ENCODE data around the gene CEL.
"Not testable (repeated sequence)": the region's sequence is repeated elsewhere in the genome, so short reads cannot be mapped to it uniquely, and the experiment has no call there.

CEL gene

DNA sequence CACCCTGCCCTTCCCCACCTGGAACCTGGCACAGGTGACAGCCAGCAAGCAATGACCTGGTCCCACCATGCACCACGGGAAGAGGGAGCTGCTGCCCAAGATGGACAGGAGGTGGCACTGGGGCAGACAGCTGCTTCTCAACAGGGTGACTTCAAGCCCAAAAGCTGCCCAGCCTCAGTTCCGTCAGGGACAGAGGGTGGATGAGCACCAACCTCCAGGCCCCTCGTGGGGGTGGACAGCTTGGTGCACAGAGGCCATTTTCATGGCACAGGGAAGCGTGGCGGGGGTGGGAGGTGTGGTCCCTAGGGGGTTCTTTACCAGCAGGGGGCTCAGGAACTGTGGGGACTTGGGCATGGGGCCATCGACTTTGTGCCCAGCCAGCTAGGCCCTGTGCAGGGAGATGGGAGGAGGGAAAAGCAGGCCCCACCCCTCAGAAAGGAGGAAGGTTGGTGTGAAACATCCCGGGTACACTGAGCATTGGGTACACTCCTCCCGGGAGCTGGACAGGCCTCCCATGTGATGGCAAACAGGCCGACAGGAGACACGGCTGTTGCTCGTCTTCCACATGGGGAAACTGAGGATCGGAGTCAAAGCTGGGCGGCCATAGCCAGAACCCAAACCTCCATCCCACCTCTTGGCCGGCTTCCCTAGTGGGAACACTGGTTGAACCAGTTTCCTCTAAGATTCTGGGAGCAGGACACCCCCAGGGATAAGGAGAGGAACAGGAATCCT is 1.9 kb downstream of the CEL start:
- no peak for DNase-seq (ENCODE audit: low read depth in 2 of 2, low spot score in 1 of 2)

DNA sequence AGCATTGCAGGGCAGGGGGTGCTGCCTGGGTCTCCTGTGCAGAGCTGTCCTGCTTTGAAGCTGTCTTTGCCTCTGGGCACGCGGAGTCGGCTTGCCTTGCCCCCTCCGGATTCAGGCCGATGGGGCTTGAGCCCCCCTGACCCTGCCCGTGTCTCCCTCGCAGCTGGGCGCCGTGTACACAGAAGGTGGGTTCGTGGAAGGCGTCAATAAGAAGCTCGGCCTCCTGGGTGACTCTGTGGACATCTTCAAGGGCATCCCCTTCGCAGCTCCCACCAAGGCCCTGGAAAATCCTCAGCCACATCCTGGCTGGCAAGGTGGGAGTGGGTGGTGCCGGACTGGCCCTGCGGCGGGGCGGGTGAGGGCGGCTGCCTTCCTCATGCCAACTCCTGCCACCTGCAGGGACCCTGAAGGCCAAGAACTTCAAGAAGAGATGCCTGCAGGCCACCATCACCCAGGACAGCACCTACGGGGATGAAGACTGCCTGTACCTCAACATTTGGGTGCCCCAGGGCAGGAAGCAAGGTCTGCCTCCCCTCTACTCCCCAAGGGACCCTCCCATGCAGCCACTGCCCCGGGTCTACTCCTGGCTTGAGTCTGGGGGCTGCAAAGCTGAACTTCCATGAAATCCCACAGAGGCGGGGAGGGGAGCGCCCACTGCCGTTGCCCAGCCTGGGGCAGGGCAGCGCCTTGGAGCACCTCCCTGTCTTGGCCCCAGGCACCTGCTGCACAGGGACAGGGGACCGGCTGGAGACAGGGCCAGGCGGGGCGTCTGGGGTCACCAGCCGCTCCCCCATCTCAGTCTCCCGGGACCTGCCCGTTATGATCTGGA is 2.7 kb downstream of the CEL start:
- DNase-seq (ENCODE audit: low read depth in 2 of 2, low spot score in 1 of 2): no peak

DNA sequence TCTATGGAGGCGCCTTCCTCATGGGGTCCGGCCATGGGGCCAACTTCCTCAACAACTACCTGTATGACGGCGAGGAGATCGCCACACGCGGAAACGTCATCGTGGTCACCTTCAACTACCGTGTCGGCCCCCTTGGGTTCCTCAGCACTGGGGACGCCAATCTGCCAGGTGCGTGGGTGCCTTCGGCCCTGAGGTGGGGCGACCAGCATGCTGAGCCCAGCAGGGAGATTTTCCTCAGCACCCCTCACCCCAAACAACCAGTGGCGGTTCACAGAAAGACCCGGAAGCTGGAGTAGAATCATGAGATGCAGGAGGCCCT is 3.2 kb downstream of the CEL start:
- DNase-seq (ENCODE audit: low read depth in 2 of 2, low spot score in 1 of 2): no peak

DNA sequence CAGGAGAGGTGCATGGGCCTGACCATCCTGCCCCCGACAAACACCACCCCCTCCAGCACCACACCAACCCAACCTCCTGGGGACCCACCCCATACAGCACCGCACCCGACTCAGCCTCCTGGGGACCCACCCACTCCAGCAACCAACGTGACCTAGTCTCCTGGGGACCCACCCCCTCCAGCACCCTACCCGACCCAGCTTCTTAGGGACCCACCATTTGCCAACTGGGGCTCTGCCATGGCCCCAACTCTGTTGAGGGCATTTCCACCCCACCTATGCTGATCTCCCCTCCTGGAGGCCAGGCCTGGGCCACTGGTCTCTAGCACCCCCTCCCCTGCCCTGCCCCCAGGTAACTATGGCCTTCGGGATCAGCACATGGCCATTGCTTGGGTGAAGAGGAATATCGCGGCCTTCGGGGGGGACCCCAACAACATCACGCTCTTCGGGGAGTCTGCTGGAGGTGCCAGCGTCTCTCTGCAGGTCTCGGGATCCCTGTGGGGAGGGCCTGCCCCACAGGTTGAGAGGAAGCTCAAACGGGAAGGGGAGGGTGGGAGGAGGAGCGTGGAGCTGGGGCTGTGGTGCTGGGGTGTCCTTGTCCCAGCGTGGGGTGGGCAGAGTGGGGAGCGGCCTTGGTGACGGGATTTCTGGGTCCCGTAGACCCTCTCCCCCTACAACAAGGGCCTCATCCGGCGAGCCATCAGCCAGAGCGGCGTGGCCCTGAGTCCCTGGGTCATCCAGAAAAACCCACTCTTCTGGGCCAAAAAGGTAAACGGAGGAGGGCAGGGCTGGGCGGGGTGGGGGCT is 4.6 kb downstream of the CEL start:
- no peak for DNase-seq (ENCODE audit: low read depth in 2 of 2, low spot score in 1 of 2)

DNA sequence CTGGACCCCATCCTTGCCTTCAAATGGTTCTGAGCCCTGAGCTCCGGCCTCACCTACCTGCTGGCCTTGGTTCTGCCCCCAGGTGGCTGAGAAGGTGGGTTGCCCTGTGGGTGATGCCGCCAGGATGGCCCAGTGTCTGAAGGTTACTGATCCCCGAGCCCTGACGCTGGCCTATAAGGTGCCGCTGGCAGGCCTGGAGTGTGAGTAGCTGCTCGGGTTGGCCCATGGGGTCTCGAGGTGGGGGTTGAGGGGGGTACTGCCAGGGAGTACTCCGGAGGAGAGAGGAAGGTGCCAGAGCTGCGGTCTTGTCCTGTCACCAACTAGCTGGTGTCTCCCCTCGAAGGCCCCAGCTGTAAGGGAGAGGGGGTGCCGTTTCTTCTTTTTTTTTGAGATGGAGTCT is 5.2 kb downstream of the CEL start:
- DNase-seq (ENCODE audit: low read depth in 2 of 2, low spot score in 1 of 2): no peak

DNA sequence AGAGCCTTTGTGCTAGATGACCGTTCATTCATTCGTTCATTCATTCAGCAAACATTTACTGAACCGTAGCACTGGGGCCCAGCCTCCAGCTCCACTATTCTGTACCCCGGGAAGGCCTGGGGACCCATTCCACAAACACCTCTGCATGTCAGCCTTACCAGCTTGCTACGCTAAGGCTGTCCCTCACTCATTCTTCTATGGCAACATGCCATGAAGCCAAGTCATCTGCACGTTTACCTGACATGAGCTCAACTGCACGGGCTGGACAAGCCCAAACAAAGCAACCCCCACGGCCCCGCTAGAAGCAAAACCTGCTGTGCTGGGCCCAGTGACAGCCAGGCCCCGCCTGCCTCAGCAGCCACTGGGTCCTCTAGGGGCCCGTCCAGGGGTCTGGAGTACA is 6.0 kb downstream of the CEL start:
- no peak for DNase-seq (ENCODE audit: low read depth in 2 of 2, low spot score in 1 of 2)

DNA sequence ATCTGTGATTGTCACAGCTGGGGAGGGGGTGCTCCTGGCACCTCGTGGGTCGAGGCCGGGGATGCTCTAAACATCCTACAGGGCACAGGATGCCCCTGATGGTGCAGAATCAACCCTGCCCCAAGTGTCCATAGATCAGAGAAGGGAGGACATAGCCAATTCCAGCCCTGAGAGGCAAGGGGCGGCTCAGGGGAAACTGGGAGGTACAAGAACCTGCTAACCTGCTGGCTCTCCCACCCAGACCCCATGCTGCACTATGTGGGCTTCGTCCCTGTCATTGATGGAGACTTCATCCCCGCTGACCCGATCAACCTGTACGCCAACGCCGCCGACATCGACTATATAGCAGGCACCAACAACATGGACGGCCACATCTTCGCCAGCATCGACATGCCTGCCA is 6.7 kb downstream of the CEL start:
- DNase-seq (ENCODE audit: low read depth in 2 of 2, low spot score in 1 of 2): not testable (repeated sequence)

DNA sequence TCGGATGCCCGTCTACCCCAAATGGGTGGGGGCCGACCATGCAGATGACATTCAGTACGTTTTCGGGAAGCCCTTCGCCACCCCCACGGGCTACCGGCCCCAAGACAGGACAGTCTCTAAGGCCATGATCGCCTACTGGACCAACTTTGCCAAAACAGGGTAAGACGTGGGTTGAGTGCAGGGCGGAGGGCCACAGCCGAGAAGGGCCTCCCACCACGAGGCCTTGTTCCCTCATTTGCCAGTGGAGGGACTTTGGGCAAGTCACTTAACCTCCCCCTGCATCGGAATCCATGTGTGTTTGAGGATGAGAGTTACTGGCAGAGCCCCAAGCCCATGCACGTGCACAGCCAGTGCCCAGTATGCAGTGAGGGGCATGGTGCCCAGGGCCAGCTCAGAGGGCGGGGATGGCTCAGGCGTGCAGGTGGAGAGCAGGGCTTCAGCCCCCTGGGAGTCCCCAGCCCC is 8.8 kb downstream of the CEL start:
- not testable (repeated sequence) for DNase-seq (ENCODE audit: low read depth in 2 of 2, low spot score in 1 of 2)

DNA sequence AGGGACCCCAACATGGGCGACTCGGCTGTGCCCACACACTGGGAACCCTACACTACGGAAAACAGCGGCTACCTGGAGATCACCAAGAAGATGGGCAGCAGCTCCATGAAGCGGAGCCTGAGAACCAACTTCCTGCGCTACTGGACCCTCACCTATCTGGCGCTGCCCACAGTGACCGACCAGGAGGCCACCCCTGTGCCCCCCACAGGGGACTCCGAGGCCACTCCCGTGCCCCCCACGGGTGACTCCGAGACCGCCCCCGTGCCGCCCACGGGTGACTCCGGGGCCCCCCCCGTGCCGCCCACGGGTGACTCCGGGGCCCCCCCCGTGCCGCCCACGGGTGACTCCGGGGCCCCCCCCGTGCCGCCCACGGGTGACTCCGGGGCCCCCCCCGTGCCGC is 9.2 kb downstream of the CEL start:
- DNase-seq (ENCODE audit: low read depth in 2 of 2, low spot score in 1 of 2): not testable (repeated sequence)

DNA sequence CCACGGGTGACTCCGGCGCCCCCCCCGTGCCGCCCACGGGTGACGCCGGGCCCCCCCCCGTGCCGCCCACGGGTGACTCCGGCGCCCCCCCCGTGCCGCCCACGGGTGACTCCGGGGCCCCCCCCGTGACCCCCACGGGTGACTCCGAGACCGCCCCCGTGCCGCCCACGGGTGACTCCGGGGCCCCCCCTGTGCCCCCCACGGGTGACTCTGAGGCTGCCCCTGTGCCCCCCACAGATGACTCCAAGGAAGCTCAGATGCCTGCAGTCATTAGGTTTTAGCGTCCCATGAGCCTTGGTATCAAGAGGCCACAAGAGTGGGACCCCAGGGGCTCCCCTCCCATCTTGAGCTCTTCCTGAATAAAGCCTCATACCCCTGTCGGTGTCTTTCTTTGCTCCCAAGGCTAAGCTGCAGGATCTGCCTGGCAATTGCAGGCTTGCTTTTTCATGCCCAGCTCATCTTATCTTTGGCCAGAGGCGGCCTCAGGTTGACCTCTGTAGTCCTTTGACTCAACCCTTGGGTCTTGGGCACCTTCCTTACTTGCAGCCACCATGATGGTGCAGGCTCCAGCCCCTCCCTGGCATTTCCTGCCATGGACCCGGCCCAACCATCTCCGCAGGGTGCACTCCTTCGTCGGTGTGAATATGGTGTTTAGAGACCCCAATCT is 9.8 kb downstream of the CEL start:
- no peak for DNase-seq (ENCODE audit: low read depth in 2 of 2, low spot score in 1 of 2)

DNA sequence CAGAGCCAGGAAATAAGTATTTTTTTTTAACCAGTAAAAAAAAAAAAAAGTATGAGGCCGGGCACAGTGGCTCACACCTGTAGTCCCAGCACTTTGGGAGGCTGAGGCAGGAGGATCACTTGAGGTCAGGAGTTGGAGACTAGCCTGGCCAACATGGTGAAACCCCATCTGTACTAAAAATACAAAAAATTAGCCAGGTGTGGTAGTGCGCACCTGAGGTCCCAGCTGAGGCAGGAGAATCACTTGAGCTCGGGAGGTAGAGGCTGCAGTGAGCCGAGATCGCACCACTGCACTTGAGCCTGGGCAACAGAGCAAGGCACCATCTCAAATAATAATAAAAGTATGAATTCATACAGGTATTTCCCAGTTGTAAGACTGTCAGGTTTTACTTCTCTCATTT is 10.4 kb downstream of the CEL start:
- not testable (repeated sequence) for DNase-seq (ENCODE audit: low read depth in 2 of 2, low spot score in 1 of 2)

DNA sequence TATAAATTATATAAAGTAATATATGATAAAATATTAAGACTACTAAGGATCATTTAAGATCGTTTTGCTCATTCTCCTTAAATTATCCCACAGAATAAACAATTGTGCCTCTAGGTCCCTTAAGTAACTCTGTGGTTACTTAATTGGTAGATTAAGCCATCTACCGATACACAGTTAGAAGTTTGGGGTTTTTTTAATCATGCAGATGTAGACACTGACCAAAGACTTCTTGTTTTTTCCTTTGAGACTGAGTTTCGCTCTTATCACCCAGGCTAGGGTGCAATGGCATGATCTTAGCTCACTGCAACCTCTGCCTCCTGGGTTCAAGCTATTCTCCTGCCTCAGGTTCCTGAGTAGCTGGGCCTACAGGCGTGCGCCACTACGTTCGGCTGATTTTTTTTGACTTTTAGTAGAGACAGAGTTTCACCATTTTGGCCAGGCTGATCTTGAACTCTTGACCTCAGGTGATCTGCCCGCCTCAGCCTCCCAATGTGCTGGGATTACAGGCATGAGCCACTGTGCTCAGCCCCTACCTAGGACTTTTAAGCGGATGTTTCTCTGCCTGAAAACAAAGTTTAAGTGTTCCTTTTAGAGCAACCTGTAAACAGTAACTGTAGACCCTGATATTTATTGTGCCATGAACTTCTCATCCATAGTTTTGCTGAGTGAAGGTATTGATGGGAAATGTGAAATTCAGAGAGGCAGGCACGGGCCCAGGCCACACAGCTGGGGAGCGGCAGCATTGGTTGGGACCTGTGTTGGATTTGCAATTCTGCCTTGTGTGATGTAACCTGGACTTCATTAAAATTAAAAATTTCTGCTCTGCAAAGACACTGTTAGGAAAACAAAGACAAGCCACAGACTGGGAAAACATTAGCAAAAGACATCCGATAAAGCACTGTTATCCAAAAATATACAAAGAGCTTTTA is 11.6 kb downstream of the CEL start:
- DNase-seq (ENCODE audit: low read depth in 2 of 2, low spot score in 1 of 2): no peak

DNA sequence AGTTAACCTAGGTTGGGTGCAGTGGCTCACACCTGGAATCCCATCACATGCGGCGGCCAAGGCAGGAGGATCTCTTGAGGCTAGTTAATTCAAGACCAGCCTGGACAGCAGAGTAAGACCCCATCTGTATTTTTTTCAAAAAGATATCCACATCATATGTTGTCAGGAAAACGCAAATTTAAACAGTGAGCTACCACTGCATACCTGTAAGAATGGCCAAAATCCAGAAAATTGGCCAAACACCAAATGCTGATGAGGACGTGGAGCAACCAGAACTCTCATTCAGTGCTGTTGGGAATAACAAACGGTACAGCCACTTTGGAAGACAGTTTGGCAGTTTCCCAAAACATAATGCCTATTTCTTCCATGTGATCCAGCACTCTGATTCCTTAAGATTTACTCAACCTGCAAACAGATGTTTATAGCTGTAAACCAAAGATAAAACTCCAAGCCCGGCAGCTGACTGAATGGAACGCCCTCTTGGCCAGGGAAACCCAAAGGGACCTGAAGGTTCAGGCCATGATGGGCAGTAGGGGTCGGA is 12.4 kb downstream of the CEL start:
- DNase-seq (ENCODE audit: low read depth in 2 of 2, low spot score in 1 of 2): no peak

DNA sequence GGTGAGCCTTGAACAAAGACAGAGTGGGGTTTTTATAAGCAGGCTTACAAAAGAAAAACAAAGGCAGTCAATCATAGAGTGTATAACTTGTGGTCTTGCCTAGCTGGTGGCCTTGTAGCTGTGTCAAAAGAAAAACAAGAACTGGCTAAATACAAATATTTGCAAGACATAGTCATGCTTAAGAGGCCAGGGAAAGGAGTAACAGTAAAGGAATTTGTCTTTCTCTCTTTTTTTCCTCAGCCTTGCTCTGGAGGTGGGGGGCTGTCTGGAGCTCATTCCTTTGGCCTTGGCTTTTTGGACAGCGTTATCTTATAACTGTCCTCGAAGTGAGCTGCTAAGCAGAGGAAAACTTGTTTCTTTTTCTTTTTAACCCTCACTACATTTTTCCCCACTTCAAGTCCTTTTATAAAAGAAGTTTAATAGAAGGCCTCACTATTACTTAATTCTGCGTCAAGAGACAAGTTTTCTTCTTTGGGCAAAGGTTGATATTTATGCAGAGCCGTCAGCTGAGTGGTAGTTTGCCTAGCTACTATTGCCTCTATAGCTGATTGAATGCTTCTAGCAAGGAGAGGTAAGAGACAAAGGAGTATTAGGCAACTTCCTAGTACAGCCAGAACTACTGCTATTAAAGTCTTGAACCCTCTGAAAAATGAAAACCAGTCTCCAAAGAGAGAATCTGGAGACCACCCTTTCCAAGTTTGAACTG is 14.3 kb downstream of the CEL start:
- DNase-seq (ENCODE audit: low read depth in 2 of 2, low spot score in 1 of 2): no peak

DNA sequence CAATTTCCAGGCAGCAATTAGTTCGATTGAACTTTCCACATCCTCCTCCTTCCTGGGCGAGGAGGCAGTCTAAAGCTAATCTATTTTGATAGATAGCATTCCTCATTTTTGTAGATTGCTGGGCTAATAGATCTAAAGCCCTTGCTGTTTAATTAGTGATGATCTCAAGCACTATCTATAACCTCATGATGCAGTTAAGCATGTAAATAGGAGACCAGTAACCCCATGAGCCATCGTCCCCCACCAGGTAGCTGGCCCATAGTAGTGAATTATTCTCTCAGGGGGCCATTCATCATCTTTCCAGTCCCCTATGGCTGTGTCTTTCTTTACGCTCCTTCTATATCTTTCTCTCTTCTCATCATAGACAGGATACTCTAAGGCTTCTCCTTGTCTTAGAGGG is 14.9 kb downstream of the CEL start:
- DNase-seq (ENCODE audit: low read depth in 2 of 2, low spot score in 1 of 2): no peak

DNA sequence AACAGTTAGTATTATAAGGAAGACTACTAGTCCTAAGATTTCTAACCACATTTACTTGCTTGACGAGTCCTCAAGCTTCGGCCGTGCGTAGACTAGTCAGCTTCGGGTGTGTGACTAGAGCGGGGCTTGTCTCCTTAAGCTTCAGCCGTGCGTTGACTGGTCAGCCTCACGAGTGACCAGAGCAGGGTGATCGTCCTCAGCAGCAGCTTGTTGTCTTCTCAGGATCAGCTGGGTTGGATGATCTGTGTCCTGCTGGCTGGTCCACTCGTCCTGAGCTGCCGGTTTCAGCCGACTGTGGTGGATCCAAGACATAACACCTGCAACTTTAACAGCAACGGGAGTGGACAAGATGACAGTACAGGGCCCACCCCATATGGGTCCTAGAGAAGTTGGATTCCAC is 16.7 kb downstream of the CEL start:
- no peak for DNase-seq (ENCODE audit: low read depth in 2 of 2, low spot score in 1 of 2)

DNA sequence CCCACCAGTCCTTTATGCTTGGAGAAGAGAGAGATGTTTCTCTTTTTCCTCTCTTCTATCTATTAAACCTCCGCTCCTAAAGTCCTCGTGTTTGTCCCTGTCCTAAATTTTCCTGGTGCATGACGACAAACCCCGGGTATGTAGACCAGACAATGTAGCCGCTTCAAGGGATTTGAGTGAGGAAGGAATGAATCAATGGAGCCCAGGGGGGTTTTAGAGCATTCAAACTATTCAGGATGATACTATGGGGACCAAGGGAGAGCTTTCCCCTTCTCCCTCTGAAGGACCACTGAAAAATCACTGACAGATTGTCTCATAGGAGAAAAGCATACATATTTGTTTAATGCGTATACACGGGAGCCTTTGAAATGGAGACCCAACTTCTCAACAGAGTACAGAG is 18.4 kb downstream of the CEL start:
- DNase-seq (ENCODE audit: low read depth in 2 of 2, low spot score in 1 of 2): no peak

DNA sequence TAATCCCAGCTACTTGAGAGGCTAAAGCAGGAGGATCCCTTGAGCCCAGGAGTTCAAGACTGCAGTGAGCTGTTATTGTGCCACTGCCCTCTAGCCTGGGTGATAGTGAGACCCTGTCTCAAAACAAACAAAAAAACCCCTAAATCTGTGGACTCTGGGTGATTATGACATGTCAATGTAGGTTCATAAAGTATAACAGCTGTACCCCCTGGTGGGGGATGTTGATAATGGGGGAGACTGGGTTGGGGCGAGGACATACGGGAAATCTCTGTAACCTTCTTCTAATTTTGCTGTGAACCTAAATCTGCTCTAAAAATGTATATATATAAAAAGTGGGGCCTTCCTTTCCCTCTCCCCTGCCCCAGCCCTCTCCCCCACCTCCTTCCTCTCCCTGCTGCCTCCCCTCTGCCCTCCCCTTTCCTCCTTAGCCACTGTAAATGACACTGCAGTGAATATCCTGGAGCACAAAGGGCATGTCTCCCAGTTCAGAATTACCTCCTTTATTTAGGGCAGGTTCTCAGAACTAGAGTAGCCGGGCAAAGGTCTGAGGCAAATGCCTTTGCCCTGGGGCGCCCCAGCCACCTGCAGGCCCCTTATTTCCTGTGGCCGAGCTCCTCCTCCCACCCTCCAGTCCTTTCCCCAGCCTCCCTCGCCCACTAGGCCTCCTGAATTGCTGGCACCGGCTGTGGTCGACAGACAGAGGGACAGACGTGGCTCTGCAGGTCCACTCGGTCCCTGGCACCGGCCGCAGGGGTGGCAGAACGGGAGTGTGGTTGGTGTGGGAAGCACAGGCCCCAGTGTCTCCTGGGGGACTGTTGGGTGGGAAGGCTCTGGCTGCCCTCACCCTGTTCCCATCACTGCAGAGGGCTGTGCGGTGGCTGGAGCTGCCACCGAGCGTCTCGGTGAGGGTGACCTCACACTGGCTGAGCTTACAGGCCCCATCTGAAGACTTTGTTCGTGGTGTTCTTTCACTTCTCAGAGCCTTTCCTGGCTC is 19.3 kb downstream of the CEL start:
- not testable (repeated sequence) for DNase-seq (ENCODE audit: low read depth in 2 of 2, low spot score in 1 of 2)

Data from stimulated activated CD8-positive, alpha-beta memory T cell treated with anti-CD3 and anti-CD28 coated beads, Interleukin-4, amount 100 ng/mL, for 1 hour (primary cell).